Ramos (cell line): ENCODE results near the gene RHOH.
"Not testable (repeated sequence)": the region's sequence is repeated elsewhere in the genome, so short reads cannot be mapped to it uniquely, and the experiment has no call there.

ENCODE experiments used
- in situ Hi-C: fragments of 300-500 bp; cut with MboI; formaldehyde crosslinking; loops from one replicate; pipeline ENCODE4 v1.14.3; 2022; ENCODE audit warnings: low sequenced_read_pairs; ENCODE audit not compliant: unreplicated experiment

The RHOH gene

GRCh38 chr4:40283413-40283812 is 86.6 kb downstream of the RHOH start:
- in situ Hi-C loops: no loop called here

DNA sequence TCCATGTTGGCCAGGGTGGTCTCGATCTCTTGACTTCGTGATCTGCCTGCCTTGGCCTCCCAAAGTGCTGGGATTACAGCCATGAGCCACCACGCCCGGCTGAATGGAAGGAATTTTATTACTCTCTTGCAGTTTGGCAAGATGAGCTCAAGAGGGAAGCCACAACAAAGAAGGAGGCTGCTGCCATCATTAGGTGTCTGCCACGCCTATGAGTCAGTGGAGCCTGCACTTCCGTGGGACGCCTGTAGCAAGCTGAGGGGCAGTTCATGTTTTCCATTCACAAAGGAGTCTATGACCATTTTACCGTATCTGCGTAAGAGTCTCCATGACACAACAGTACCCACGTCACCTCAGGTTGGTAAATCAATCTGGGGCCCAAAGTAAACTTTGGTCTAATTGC is 87.1 kb downstream of the RHOH start:
- in situ Hi-C loops: no loop called here

- in situ Hi-C loops: no loop called here
Measured at GRCh38 chr4:40285692-40286091, 88.9 kb downstream of the RHOH start.

DNA sequence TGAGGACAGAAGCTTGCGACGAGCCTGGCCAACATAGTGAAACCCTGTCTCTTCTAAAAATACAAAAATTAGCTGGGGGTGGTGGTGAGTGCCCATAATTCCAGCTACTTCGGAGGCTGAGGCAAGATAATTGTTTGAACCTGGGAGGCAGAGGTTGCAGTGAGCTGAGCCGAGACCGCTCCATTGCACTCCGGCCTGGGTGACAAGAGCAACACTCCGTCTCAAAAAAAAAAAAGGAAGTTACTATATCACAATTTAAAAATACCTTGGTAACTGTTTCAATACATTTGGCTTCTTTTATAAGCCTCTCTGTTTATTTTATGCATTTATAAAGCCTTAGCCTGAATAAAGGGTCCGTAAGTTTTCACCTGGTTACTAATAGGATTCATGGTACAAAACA is 91.7 kb downstream of the RHOH start:
- in situ Hi-C loops: no loop called here

DNA sequence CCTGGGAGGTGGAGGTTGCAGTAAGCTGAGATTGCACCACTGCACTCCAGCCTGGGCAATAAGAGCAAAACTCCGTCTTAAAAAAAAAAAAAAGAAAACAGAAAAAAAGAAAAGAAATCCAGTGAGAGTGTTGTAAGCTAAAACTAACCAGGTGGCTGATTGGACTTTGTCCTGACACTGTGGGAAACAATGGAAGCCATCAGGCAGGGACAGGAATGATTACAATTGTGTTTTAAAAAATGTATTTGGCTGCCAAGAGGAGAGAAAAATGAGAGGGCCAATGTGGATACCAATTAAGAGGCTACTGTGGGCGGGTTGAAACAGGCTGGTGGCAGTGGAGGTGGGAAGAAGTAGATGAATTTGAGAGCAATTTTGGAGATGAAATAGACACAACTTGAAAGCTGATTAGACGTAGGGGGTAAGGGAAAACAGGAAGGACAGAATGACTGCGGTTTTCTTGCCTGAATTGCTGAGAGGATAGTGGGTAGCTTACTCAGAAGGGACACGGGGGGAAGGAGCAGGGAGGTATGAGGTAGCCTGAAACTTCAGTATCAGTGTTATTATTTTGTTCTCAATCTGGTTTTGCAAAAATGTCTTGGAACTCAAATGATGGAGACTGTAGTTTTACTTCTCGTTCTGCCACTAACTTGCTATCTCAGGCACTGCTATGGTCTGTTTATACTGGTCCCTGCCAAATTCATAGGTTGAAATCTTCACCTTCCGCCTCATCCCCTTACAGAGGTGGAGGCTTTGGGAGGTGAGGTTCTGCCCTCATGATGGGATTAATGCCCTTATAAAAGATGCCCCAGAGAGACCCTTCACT is 92.7 kb downstream of the RHOH start:
- in situ Hi-C loops: no loop called here

GRCh38 chr4:40290611-40291186 is 93.9 kb downstream of the RHOH start:
- in situ Hi-C loops: not testable (repeated sequence)

DNA sequence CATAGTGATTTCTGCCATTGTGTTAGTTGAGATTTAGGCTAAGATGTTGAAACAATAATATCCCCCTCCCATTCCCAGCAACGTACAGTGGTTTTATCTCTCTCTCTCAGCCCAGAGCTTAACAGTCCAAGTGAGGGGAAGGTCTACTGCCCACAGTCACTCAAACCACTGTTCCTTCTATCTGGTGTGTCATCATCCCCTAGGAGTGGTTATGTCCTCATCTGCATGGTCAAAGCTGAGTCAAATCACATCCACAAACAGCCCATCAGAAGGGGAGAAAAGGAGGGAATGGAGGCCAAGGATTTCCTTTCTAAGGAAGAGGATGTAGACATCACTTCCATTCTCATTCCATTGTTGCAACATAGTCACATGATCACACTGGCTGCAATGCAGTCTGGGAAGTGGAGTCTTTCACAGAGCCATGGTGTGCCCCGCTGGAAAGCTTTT is 95.5 kb downstream of the RHOH start:
- in situ Hi-C loops: no loop called here

- in situ Hi-C loops: no loop called here
Measured at GRCh38 chr4:40294339-40294738, 97.5 kb downstream of the RHOH start.

DNA sequence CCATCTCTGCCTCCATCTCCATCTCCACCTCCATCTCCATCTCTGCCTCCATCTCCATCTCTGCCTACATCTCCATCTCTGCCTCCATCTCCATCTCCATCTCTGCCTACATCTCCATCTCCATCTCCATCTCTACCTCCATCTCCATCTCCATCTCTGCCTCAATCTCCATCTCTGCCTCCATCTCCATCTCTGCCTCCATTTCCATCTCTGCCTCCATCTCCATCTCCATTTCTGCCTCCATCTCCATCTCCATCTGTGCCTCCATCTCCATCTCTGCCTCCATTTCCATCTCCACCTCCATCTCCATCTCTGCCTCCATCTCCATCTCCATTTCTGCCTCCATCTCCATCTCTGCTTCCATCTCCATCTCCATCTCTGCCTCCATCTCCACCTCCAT is 98.2 kb downstream of the RHOH start:
- in situ Hi-C loops: not testable (repeated sequence)

GRCh38 chr4:40295572-40295971 is 98.7 kb downstream of the RHOH start:
- in situ Hi-C loops: no loop called here
